ENCODE data around the gene PEX13.

- no peak for TF ChIP-seq CTCF (IDR thresholded peaks at IDR 0.05)
- no peak for TF ChIP-seq ZFX (IDR thresholded peaks at IDR 0.05; ENCODE audit: borderline replicate concordance)
Observed at GRCh38 chr2:61091485-61091884, 74.0 kb downstream of the PEX13 start.

Measured in 22Rv1 (cell line).